ENCODE results near the gene GDF7.

Gene GDF7

GRCh38 chr2:20691076-20691734 lies 24.3 kb downstream of the GDF7 start:
- TF ChIP-seq CTCF (IDR thresholded peaks at IDR 0.05; ENCODE audit: low read depth, low read length): no peak
- DNase-seq (ENCODE audit: low read depth in 2 of 2): no peak
- H3K4me3 ChIP-seq (replicated peaks in 1 of 2; ENCODE audit: low read depth in 2 of 2, low read length in 2 of 2): no peak overlapping the region

- no peak for TF ChIP-seq CTCF (IDR thresholded peaks at IDR 0.05; ENCODE audit: low read depth, low read length)
- no peak overlapping the region for H3K4me3 ChIP-seq (replicated peaks in 1 of 2; ENCODE audit: low read depth in 2 of 2, low read length in 2 of 2)
- no peak for DNase-seq (ENCODE audit: low read depth in 2 of 2)
Measured at GRCh38 chr2:20692081-20692480, 25.1 kb downstream of the GDF7 start.

- DNase-seq (ENCODE audit: low read depth in 2 of 2): no peak
- no peak overlapping the region for H3K4me3 ChIP-seq (replicated peaks in 1 of 2; ENCODE audit: low read depth in 2 of 2, low read length in 2 of 2)
- TF ChIP-seq CTCF (IDR thresholded peaks at IDR 0.05; ENCODE audit: low read depth, low read length): no peak
Measured at GRCh38 chr2:20693317-20693716, 26.4 kb downstream of the GDF7 start.

GRCh38 chr2:20696366-20696765 lies 29.4 kb downstream of the GDF7 start:
- no peak overlapping the region for H3K4me3 ChIP-seq (replicated peaks in 1 of 2; ENCODE audit: low read depth in 2 of 2, low read length in 2 of 2)
- no peak for TF ChIP-seq CTCF (IDR thresholded peaks at IDR 0.05; ENCODE audit: low read depth, low read length)
- DNase-seq (ENCODE audit: low read depth in 2 of 2): no peak

- TF ChIP-seq CTCF (IDR thresholded peaks at IDR 0.05; ENCODE audit: low read depth, low read length): no peak
- no peak overlapping the region for H3K4me3 ChIP-seq (replicated peaks in 1 of 2; ENCODE audit: low read depth in 2 of 2, low read length in 2 of 2)
- DNase-seq (ENCODE audit: low read depth in 2 of 2): no peak
Measured at GRCh38 chr2:20697322-20697934, 30.5 kb downstream of the GDF7 start.

DNA sequence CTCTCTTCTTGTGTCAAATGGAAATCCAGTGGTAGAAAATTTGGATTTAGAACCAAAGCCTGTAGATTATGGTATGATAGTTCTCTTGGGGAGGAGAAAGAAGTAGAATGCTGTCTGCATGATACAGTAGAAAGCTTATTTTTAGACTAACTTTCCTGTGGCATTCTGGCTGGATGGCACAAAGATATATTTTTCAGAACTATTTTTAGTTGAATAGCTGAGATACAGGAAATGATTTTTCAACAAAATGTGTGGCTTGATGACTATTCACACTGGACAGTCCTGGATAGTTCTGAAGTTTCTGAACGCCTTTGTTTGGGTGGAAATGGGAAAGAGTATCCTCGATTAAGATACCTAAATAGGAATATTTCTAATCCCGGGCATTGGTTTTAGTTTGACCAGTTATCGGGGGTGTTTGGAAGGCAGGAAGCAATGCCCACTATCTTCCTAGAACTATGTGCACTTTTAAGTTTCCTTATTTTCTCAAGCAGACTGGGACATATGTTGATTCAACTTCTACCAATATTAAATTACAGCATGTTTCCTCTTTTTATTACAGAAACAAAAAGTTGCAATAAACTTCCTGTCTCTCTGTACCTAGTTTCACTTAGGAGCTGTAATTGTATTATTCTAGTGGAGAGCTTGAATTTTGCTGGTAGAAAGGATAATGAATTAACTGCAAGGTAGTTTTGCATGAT lies 32.1 kb downstream of the GDF7 start:
- no peak for DNase-seq (ENCODE audit: low read depth in 2 of 2)
- no peak for TF ChIP-seq CTCF (IDR thresholded peaks at IDR 0.05; ENCODE audit: low read depth, low read length)
- no peak overlapping the region for H3K4me3 ChIP-seq (replicated peaks in 1 of 2; ENCODE audit: low read depth in 2 of 2, low read length in 2 of 2)

All from cardiac fibroblast (primary cell).